HG03520 (cell line): Measurements from ENCODE around the gene ACTR1A.
"Not testable (repeated sequence)": the region's sequence is repeated elsewhere in the genome, so short reads cannot be mapped to it uniquely, and the experiment has no call there.

ENCODE experiments used
- ATAC-seq: cut with Tn5 transposase; IDR thresholded peaks from one replicate; pipeline ENCODE4 v1.9.1; 2021; ENCODE audit warnings: mild to moderate bottlenecking, moderate library complexity; ENCODE audit not compliant: unreplicated experiment

ACTR1A gene

GRCh38 chr10:102517553-102517952 lies 15.0 kb upstream of the ACTR1A start:
- no peak for ATAC-seq

GRCh38 chr10:102515724-102516123 lies 13.2 kb upstream of the ACTR1A start:
- no peak for ATAC-seq

GRCh38 chr10:102514487-102515311 lies 12.2 kb upstream of the ACTR1A start:
- no peak for ATAC-seq

DNA sequence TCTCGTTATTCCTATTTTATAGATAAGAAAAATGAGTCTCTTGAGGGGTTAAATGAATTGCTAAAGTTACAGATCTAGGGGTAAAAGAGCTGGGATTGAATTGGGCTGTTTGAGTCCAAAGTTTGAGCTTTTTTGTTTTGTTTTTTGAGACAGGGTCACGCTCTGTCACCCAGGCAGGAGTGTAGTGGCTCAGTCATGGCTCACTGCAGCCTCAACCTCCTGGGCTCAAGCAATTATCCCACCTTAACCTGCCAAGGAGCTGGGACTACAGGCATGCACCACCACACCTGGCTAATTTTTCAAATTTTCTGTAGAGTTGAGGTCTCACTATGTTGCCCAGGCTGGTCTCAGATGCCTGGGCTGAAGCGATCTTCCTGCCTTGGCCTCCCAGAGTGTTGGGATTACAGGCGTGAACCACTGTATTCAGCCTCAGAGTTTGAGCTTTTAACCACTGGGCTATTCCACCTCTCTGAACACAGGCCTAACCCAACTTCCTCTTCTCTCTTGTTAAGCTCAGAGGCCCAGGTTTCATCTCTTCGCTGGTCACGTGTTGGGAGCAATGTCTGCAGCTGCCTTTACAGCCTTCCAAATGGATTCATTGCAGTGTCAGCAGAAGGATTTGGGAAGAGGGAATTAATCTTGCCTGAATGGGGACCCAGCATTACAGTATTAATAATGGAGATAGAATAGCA lies 9.2 kb upstream of the ACTR1A start:
- no peak for ATAC-seq

GRCh38 chr10:102509387-102509786 lies 6.9 kb upstream of the ACTR1A start:
- ATAC-seq = no peak

GRCh38 chr10:102508506-102508905 lies 6.0 kb upstream of the ACTR1A start:
- ATAC-seq = no peak

DNA sequence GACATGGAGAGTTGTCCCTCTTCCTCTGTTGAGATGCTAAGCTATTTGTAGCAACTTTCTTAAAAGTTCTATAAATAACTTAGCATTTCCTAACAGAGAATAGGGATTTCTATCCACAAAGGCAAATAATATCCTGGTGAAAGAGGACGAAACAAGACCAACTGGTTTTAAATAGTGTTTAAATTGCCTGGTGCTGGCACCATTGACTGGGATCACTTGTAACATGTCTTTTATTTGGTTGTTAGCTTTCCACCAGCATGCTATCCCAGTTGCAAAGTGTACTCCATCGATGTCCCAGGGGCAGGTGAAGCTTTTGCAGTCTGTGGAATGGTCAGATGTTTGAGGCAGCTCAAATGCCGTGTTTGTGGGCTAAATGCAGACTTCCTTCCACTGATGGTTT lies 5.0 kb upstream of the ACTR1A start:
- no peak for ATAC-seq

GRCh38 chr10:102505462-102506115 lies 3.1 kb upstream of the ACTR1A start:
- ATAC-seq = no peak

DNA sequence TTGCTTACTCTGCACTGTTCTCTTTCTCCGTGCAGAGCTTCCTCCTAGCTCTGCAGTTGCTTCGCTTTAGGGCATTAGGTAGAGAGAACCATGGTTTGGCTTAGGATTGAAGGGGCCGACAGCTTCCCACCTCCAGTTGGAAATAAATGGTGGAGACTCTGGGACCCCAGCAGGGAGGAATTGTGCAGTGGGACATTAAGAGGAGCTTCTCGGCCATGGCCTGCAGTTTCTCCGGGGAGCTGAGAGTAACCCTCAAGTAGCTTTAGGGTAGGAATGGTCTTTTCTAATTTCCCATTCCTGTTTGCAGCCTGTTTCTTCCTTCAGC lies 2.4 kb upstream of the ACTR1A start:
- no peak for ATAC-seq

DNA sequence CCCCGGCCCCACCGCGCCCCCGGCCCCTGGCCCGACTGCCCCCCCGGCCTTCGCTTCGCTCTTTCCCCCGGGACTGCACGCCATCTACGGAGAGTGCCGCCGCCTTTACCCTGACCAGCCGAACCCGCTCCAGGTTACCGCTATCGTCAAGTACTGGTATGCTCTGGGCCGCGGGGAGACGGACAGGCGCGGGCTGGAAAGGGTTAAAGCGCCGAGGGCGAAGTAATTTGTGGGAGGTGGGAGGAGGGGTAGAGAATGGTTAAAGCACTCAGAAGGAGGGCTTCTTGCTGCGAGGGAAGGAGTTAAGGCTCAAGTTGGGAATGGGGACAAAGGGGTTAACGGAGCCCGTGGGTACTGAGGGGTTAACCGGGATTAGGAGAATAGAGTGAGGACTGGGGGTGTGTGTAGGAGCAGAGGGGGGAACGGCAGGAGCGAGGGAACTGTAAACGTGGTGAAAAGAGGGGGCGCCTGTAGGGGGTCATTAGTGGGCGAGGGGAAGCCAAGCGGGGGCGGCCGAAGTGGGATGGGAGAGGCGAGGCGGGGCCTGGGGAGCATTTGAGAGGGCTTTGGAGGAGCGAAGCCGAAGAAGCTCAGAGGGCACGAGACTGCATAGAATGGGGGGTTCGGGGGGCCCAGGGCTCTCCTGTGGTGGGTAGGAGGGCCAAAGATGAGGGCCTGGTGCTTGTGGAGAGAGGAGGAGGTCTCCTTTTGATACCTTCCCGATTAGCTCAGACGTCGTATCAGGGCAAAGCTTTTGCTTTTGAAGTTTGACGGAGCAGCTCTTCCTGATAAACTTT lies 1.9 kb upstream of the ACTR1A start:
- no peak for ATAC-seq

DNA sequence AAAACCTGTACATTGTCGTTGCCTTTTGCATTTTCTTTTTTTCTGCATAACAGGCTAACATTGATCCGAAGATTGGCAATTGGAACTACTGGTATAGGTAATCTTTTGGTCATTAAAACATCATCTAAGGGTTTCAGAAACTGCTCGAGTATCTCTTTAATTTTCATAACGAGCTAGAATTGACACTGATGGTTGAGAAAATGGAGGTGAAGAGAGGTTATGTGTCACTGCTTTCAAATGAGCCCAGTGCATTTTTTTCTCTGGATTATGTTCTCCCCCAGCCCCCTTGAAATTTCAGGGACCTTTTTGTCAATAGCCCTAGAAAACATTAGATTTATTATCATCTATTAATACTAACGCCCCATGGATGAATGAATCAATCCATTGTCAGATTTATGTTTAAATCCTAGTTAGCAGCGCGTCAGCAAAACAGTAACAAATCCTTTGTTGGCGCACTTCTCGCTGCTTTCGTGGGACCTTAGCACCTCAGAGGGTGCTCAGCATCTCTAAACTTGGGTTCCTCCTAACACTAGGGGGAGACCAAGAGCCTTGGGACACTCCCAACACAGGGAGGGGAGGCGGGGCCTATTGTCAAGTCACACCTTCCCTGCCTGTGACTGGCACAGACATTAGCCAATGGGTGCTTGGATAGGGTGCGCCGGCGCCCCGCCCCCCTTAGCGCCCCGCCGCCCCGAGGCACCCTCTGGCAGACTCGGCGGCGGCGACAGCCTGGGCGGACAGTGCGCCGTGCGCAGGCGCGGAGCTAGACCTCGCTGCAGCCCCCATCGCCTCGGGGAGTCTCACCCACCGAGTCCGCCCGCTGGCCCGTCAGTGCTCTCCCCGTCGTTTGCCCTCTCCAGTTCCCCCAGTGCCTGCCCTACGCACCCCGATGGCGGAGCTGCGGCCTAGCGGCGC lies 1.0 kb upstream of the ACTR1A start, which contains the start of gene SUFU:
Gene SUFU (plus strand): TSS at position 709 of the 915 bp plus-strand sequence. CDS start 181 bp downstream, at position 890.
- ATAC-seq = peak; percentile 67

DNA sequence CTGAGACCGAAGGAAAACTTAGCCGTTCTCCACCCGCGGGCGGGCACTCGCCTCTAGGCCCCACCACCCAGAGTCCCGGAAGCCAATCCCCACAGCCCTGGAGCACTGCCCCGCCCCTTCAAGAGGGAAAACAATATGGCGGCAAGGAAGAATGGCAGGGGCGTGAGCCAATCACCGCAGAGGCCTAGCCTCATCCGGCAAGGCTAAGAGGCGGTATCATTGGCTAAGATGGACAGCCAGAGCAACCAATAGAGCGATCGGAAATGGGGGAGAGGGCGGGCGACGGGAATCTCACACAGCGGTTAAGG lies 529 bp downstream of the ACTR1A start:
- ATAC-seq = peak; percentile 62

GRCh38 chr10:102501201-102502028 lies 1.1 kb downstream of the ACTR1A start:
- ATAC-seq = no peak

GRCh38 chr10:102500686-102501085 lies 1.8 kb downstream of the ACTR1A start:
- ATAC-seq = not testable (repeated sequence)

DNA sequence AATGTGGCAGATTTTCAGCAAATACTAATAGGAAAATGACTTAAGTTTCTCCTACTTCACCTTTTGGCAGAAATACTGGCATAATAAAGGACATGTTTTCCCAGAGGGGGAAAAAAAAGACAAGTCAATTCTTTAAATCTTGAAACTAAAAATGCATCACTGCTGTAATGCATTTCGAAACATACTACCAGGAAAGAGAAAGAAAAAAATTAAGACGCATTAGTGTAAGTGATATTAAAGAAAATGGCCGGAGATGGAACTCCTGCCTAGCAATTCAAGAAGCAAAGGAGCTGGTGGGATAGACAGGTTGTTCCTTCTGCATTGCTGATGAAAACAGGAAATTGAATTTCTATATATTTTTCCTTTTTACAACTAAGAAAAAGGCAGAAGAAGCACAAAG lies 3.2 kb downstream of the ACTR1A start:
- ATAC-seq = no peak

- no peak for ATAC-seq
These were observed 5.0 kb downstream of the ACTR1A start for GRCh38 chr10:102497545-102497944.

DNA sequence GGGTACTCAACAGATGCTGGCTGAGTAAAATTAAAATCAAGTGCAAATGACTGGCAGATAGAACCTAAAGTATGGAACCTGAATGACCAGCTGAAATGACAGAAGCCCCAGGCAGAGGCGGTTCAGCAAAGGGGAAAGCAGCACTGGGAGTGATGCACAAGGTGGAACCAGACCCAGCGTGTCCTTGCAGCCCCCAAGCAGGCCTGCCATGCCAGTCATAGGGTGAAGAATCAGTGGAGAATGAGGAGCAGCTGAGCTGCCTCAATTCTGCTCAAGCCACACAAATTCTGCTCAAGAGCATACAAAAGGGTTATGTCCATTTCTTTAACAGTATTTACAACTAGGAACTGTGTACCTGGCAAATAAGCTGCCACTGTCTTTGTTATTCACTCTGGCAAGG lies 8.7 kb downstream of the ACTR1A start:
- no peak for ATAC-seq

- no peak for ATAC-seq
These were observed 9.5 kb downstream of the ACTR1A start for GRCh38 chr10:102492983-102493382.

- no peak for ATAC-seq
These were observed 10.1 kb downstream of the ACTR1A start for GRCh38 chr10:102492344-102492939.
